H1 (cell line): ENCODE data around the gene PI4KA. TPM values are rescaled to one million over a fixed set of nuclear protein-coding genes. Genes with fewer than 3 reads are reported as not detected.

Experiments used
- CTCF ChIA-PET: fragments of 300-600 bp; sonication (Branson Sonifier 250); formaldehyde crosslinking; loops from one replicate; lab custom pipeline; 2021; ENCODE audit not compliant: partially characterized antibody; lab: Charles Lee
- POLR2A ChIA-PET: fragments of 300-600 bp; sonication (Branson Sonifier 250); formaldehyde crosslinking; loops from one replicate; lab custom pipeline; 2021; ENCODE audit warnings: inconsistent platforms; ENCODE audit not compliant: partially characterized antibody; lab: Charles Lee
- DNase-seq, 2 experiments: peaks; one replicate each; pipeline versions ENCODE4 v3.0.0 to v3.0.0-alpha.2; 2010 to 2022; ENCODE audit warnings: low spot score in 2 of 2, low read depth in 1 of 2, mixed read lengths in 1 of 2
- FAIRE-seq: peaks from 2 replicates; lab custom pipeline; 2011; peaks lifted over from hg19 to GRCh38; lab: Jason Lieb, UNC
- H2AFZ ChIP-seq: 2 replicates; pipeline ENCODE4 v1.8.1; 2012; ENCODE audit warnings: low read length, inconsistent platforms
- H2AK5ac ChIP-seq: 2 replicates; pipeline ENCODE4 v1.6.1; 2013; ENCODE audit warnings: low read depth, low read length
- H2BK120ac ChIP-seq: replicated peaks from 2 replicates; pipeline ENCODE3; 2013; ENCODE audit warnings: low read depth, low read length, inconsistent platforms
- H2BK12ac ChIP-seq: 2 replicates; pipeline ENCODE4 v1.6.1; 2013; ENCODE audit warnings: low read depth, low read length
- H2BK15ac ChIP-seq: 2 replicates; pipeline ENCODE4 v1.6.1; 2013; ENCODE audit warnings: low read length
- H2BK20ac ChIP-seq: 2 replicates; pipeline ENCODE4 v1.6.1; 2013; ENCODE audit warnings: low read length
- H2BK5ac ChIP-seq: 2 replicates; pipeline ENCODE4 v1.6.1; 2013; ENCODE audit warnings: low read depth, low read length
- H3K14ac ChIP-seq: 2 replicates; pipeline ENCODE4 v1.6.1; 2013; ENCODE audit warnings: inconsistent platforms; ENCODE audit not compliant: insufficient read length
- H3K18ac ChIP-seq: 2 replicates; pipeline ENCODE4 v1.6.1; 2013; ENCODE audit warnings: low read length; ENCODE audit errors: extremely low read depth
- H3K23ac ChIP-seq: 2 replicates; pipeline ENCODE4 v1.6.1; 2013; ENCODE audit warnings: inconsistent platforms; ENCODE audit not compliant: insufficient read length
- H3K23me2 ChIP-seq: 2 replicates; pipeline ENCODE4 v1.6.1; 2013; ENCODE audit warnings: low read depth, low read length
- H3K27ac ChIP-seq: 2 replicates; pipeline ENCODE4 v1.6.1; 2011; ENCODE audit warnings: low read depth, low read length, inconsistent platforms
- H3K27me3 ChIP-seq, 4 experiments: replicated peaks in 1 of 4; 1 replicate in 1 of 4; 2 replicates in 3 of 4; pipeline versions ENCODE4 v1.6.1 to v1.8.1; 2011 to 2013; ENCODE audit warnings: low read length in 3 of 4, mild to moderate bottlenecking in 3 of 4, inconsistent platforms in 2 of 4, mixed read lengths in 2 of 4, moderate library complexity in 1 of 4; ENCODE audit not compliant: control insufficient read depth in 3 of 4, insufficient read depth in 3 of 4; ENCODE audit errors: extremely low read depth in 1 of 4
- H3K36me3 ChIP-seq, 4 experiments: 2 replicates each; pipeline versions ENCODE4 v1.6.1 to v1.8.1; 2011 to 2013; ENCODE audit warnings: mild to moderate bottlenecking in 4 of 4, low read length in 3 of 4, moderate library complexity in 2 of 4, control low read depth in 1 of 4, inconsistent platforms in 1 of 4; ENCODE audit not compliant: insufficient read depth in 4 of 4, control insufficient read depth in 2 of 4
- H3K4ac ChIP-seq: replicated peaks from 2 replicates; pipeline ENCODE3; 2013; ENCODE audit warnings: low read length, low read depth, mixed read lengths, inconsistent platforms; ENCODE audit not compliant: insufficient read length
- H3K4me1 ChIP-seq, 4 experiments: replicated peaks in 1 of 4; 1 replicate in 1 of 4; 2 replicates in 3 of 4; pipeline versions ENCODE4 v1.6.1 to v1.8.1; 2011 to 2013; ENCODE audit warnings: low read length in 3 of 4, inconsistent platforms in 2 of 4, mixed read lengths in 1 of 4; ENCODE audit not compliant: insufficient read depth in 4 of 4, control insufficient read depth in 3 of 4
- H3K4me2 ChIP-seq, 2 experiments: 2 replicates each; pipeline versions ENCODE4 v1.6.1 to v1.8.1; 2011 to 2013; ENCODE audit warnings: low read depth in 2 of 2, low read length in 2 of 2, control low read depth in 1 of 2, inconsistent platforms in 1 of 2, mild to moderate bottlenecking in 1 of 2; ENCODE audit not compliant: insufficient read depth in 1 of 2
- H3K4me3 ChIP-seq, 4 experiments: fragments of 200-600, 300-600 bp in 1 of 4; sonication (generic), shearing (Covaris generic), sonication (Bioruptor Twin) in 1 of 4; 2 replicates each; pipeline versions ENCODE4 v1.5.1 to v1.8.1; 2011 to 2016; ENCODE audit warnings: low read length in 4 of 4, low read depth in 3 of 4, control low read depth in 2 of 4, inconsistent platforms in 2 of 4, mild to moderate bottlenecking in 2 of 4, mixed read lengths in 1 of 4, moderate library complexity in 1 of 4; ENCODE audit not compliant: insufficient read depth in 2 of 4; ENCODE audit errors: extremely low read depth in 1 of 4
- H3K56ac ChIP-seq: replicated peaks from 2 replicates; pipeline ENCODE3; 2013; ENCODE audit warnings: low read depth, mild to moderate bottlenecking, mixed read lengths, low read length, inconsistent platforms; ENCODE audit not compliant: insufficient read length
- H3K79me1 ChIP-seq: 2 replicates; pipeline ENCODE4 v1.6.1; 2013; ENCODE audit warnings: low read depth, low read length, control low read depth
- H3K79me2 ChIP-seq, 2 experiments: 2 replicates each; pipeline versions ENCODE4 v1.6.1 to v1.8.1; 2012 to 2013; ENCODE audit warnings: low read length in 2 of 2, mild to moderate bottlenecking in 2 of 2, inconsistent platforms in 1 of 2; ENCODE audit not compliant: insufficient read depth in 2 of 2, control insufficient read depth in 1 of 2
- H3K9ac ChIP-seq, 4 experiments: replicated peaks in 1 of 4; 1 replicate in 1 of 4; 2 replicates in 3 of 4; pipeline versions ENCODE4 v1.6.1 to v1.8.1; 2011 to 2013; ENCODE audit warnings: low read depth in 3 of 4, low read length in 3 of 4, control low read depth in 2 of 4, mild to moderate bottlenecking in 2 of 4, moderate library complexity in 2 of 4, inconsistent platforms in 1 of 4; ENCODE audit errors: extremely low read depth in 1 of 4
- H3K9me3 ChIP-seq, 2 experiments: 2 replicates each; pipeline versions ENCODE4 v1.6.1 to v1.8.1; 2012 to 2013; ENCODE audit warnings: mild to moderate bottlenecking in 2 of 2, moderate library complexity in 2 of 2, control low read depth in 1 of 2, inconsistent platforms in 1 of 2, low read depth in 1 of 2, low read length in 1 of 2, mixed read lengths in 1 of 2; ENCODE audit not compliant: insufficient read depth in 2 of 2
- H4K20me1 ChIP-seq, 2 experiments: replicated peaks in 1 of 2; 2 replicates each; pipeline versions ENCODE3 to v1.8.1; 2011 to 2013; ENCODE audit warnings: inconsistent platforms in 2 of 2, low read length in 2 of 2, mild to moderate bottlenecking in 1 of 2; ENCODE audit not compliant: insufficient read depth in 2 of 2, control insufficient read depth in 1 of 2
- H4K5ac ChIP-seq: 2 replicates; pipeline ENCODE4 v1.6.1; 2013; ENCODE audit warnings: low read length, low read depth, mixed read lengths, inconsistent platforms; ENCODE audit not compliant: insufficient read length
- H4K8ac ChIP-seq: 2 replicates; pipeline ENCODE4 v1.8.0; 2013; ENCODE audit warnings: mild to moderate bottlenecking, moderate library complexity, low read length, inconsistent platforms; ENCODE audit not compliant: insufficient read depth; ENCODE audit errors: extremely low read depth
- H4K91ac ChIP-seq: replicated peaks from 2 replicates; pipeline ENCODE3; 2013; ENCODE audit warnings: low read length, mixed read lengths, inconsistent platforms; ENCODE audit not compliant: insufficient read length
- ZNF274 ChIP-seq: IDR thresholded peaks from 2 replicates; pipeline ENCODE4 v1.7.0; 2012; ENCODE audit warnings: low read length, borderline replicate concordance; ENCODE audit errors: extremely low read depth
- WGBS, 2 experiments: shearing (Covaris generic) in 1 of 2; methylation state at CpG; one replicate each; pipeline versions ENCODE4 v1.1.6 to v1.1.7; 2013 to 2015; ENCODE audit warnings: low lambda C conversion rate in 2 of 2, mixed read lengths in 2 of 2, inconsistent platforms in 1 of 2, low coverage in 1 of 2, missing lambda C conversion rate in 1 of 2; ENCODE audit not compliant: insufficient replicate concordance in 2 of 2, insufficient coverage in 1 of 2, insufficient read length in 1 of 2; ENCODE audit errors: extremely low coverage in 1 of 2, missing lambda C conversion rate in 1 of 2; 5-methylcytosine and 5-hydroxymethylcytosine counted together
- polyA plus RNA-seq, 7 experiments: library from polyadenylated mRNA; depleted of rRNA in 3 of 7; stranded (reverse) in 5 of 7; unstranded in 2 of 7; fragments of >200 nt in 5 of 7; fragments of 200-250 nt in 2 of 7; gene quantifications; 1 replicate in 5 of 7; 2 replicates in 1 of 7; 4 replicates in 1 of 7; pipeline versions ENCODE4 v1.2.1 to v1.2.3, GENCODE V29; 2011 to 2013; ENCODE audit warnings: missing spikeins in 2 of 7, mixed read lengths in 2 of 7
- total RNA-seq: library from RNA; stranded (reverse); fragmentation: NEBNext Ultra II Directional; extraction: Animal tissue kit (Norgen Biotek cat#: 25700); gene quantifications from 2 replicates; pipeline ENCODE4 v1.2.1, GENCODE V29; 2021

The PI4KA gene
- total and polyA plus RNA-seq, 2 of the 8 experiments (the other 6 are each of a cell fraction or from before 2014, with no cell fraction given), result 22.5 to 37.7 TPM

DNA sequence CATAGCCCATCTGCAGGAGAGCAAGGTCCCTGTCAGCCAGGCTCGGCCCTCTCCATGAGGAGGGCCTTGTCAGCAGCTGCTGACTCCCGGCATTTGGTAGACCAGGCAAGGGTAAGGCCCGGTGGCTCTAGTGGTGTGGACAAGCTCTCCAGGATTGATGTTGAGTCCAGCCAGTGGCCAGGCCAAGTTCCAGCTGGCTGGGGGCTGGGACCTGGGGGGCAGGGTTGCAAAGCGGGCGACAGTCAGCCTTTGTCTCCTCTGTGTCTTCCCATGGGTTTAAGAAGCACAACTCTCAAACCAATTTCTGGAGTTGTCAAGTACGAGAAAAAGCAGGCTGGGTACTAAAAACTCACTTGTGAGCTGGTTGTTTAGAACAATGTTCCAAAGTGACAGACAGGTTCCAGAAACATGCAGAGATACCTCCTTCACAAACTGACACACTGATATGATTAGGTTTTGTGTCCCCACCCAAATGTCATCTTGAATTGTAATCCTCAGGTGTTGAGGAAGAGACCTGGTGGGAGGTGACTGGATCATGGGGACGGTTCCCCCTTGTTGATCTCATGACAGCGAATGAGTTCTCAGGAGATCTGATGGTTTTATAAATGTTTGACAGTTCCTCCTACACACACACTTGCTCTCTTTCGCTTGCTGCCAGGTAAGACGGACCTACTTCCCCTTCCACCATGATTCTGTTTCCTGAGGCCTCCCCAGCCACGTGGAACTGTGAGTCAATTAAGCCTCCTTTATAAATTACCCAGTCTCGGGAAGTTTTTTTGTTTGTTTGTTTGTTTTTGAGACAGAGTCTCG is 137.0 kb downstream of the PI4KA start:
- DNase-seq, result no peak
- Histone ChIP-seq H2BK15ac (no peak overlapping the region), H4K20me1 (no peaks in the 10 kb centered on the region), H2BK20ac (no peak overlapping the region), H3K4me2 (no peak overlapping the region), H3K27ac (no peak overlapping the region), H2BK12ac (no peak overlapping the region), H2BK5ac (no peak overlapping the region), H3K79me2 (no peaks in the 10 kb centered on the region), H3K36me3 (no peaks in the 10 kb centered on the region; a peak in 1 of 8 replicates), H2AFZ (no peak overlapping the region), H2BK120ac (no peak overlapping the region), H4K91ac (no peak overlapping the region), H3K56ac (no peak overlapping the region), H4K5ac (no peak overlapping the region), H3K4me3 (no peak overlapping the region), H3K79me1 (no peaks in the 10 kb centered on the region), H4K8ac (no peak overlapping the region), H3K4me1 (no peaks in the 10 kb centered on the region), H3K27me3 (no peaks in the 10 kb centered on the region), H3K23ac (no peak overlapping the region), H2AK5ac (no peak overlapping the region), H3K9me3 (no peaks in the 10 kb centered on the region), H3K23me2 (no peaks in the 10 kb centered on the region; the same call in 1 of the 2 replicates), H3K4ac (no peak overlapping the region), H3K9ac (no peak overlapping the region), H3K14ac (no peak overlapping the region), H3K18ac (no peak overlapping the region)
- POLR2A ChIA-PET, result no interaction called here
- WGBS, 2 experiments, result 88% methylated on average over 13 of the region's 13 CpGs; no CpG with 5 or more reads in 1 of the 2 experiments
- CTCF ChIA-PET, result interaction anchor here (0.7 to 3.0 kb wide), 3 partner anchors 20 to 164 kb away, joined by 3 to 14 read pairs (median 3); no protein-coding TSS in a partner anchor
- FAIRE-seq, result no peak
- no peak for TF ChIP-seq ZNF274
